Kidney (tissue), 14 donors: ENCODE data around the gene SPSB4. TPM values are rescaled to one million over a fixed set of nuclear protein-coding genes. Genes with fewer than 3 reads are reported as not detected.

Experiments used
- DNase-seq, 5 donors: peaks; one replicate each; pipeline ENCODE4 v3.0.0-alpha.2; 2013 to 2020
- FAIRE-seq: peaks from 2 replicates; lab custom pipeline; 2012; peaks lifted over from hg19 to GRCh38; lab: Jason Lieb, UNC
- H3K27ac ChIP-seq, 2 donors: one replicate each; pipeline ENCODE4 v1.7.0; 2013; ENCODE audit warnings: low read depth in 2 of 2, low read length in 2 of 2, inconsistent platforms in 1 of 2
- H3K27me3 ChIP-seq: one replicate; pipeline ENCODE4 v1.7.1; 2013; ENCODE audit warnings: low read length, inconsistent platforms; ENCODE audit not compliant: control insufficient read depth, insufficient read depth
- H3K36me3 ChIP-seq, 3 donors: one replicate each; pipeline versions ENCODE4 v1.7.0 to v1.7.1; 2013; ENCODE audit warnings: low read length in 3 of 3, control low read depth in 1 of 3, inconsistent platforms in 1 of 3; ENCODE audit not compliant: insufficient read depth in 3 of 3, control insufficient read depth in 2 of 3
- H3K4me1 ChIP-seq, 3 donors: one replicate each; pipeline versions ENCODE4 v1.7.0 to v1.7.1; 2013; ENCODE audit warnings: low read length in 3 of 3, inconsistent platforms in 1 of 3, low read depth in 1 of 3; ENCODE audit not compliant: control insufficient read depth in 2 of 3, insufficient read depth in 2 of 3
- H3K4me3 ChIP-seq, 3 donors: one replicate each; pipeline versions ENCODE4 v1.7.0 to v1.8.1; 2013; ENCODE audit warnings: low read length in 3 of 3, control low read depth in 1 of 3, inconsistent platforms in 1 of 3
- H3K9ac ChIP-seq, 3 donors: one replicate each; pipeline versions ENCODE4 v1.7.0 to v1.7.1; 2013; ENCODE audit warnings: low read length in 3 of 3, control low read depth in 1 of 3, inconsistent platforms in 1 of 3
- H3K9me3 ChIP-seq, 3 donors: one replicate each; pipeline versions ENCODE4 v1.7.0 to v1.7.1; 2013; ENCODE audit warnings: low read length in 3 of 3, control low read depth in 1 of 3, inconsistent platforms in 1 of 3; ENCODE audit not compliant: control insufficient read depth in 2 of 3, insufficient read depth in 1 of 3
- intact Hi-C: fragments of 100-400 bp; cut with DNase I; formaldehyde crosslinking; loops from one replicate; pipeline ENCODE4 v1.11.1; 2022
- polyA plus RNA-seq: library from polyadenylated mRNA; stranded (reverse); fragments of 350-450 nt; fragmentation: Illumina TruSeq; extraction: RNeasy Lipid Tissue Mini Kit (QIAGEN cat#74804); gene quantifications from one replicate; pipeline ENCODE4 v1.2.3, GENCODE V29; 2014; ENCODE audit warnings: low read depth, low replicate concordance; ENCODE audit not compliant: insufficient read depth
- total RNA-seq: library from RNA; stranded (reverse); fragmentation: NEBNext Ultra II Directional; extraction: Animal tissue kit (Norgen Biotek cat#: 25700); gene quantifications from one replicate; pipeline ENCODE4 v1.2.1, GENCODE V29; 2021
- TF ChIP-seq, protein P1 (sequence below): IDR thresholded peaks from 3 replicates; pipeline ENCODE4 v1.5.1; 2012; ENCODE audit warnings: mild to moderate bottlenecking, moderate library complexity, borderline replicate concordance; ENCODE audit not compliant: insufficient read depth; ENCODE audit errors: extremely low read depth
- donor health status: control.
- donor health status: control.
- donor health status: control.
- donor health status: control.
- donor health status: control.
- donor health status: DM: yes; HTN: yes; CAD: no.
- donor health status: Normal renal cell carcinoma (clear cell type).

SPSB4 gene
- total and polyA plus RNA-seq, 2 donors from 2014 or later, result 0.57 to 1.9 TPM

DNA sequence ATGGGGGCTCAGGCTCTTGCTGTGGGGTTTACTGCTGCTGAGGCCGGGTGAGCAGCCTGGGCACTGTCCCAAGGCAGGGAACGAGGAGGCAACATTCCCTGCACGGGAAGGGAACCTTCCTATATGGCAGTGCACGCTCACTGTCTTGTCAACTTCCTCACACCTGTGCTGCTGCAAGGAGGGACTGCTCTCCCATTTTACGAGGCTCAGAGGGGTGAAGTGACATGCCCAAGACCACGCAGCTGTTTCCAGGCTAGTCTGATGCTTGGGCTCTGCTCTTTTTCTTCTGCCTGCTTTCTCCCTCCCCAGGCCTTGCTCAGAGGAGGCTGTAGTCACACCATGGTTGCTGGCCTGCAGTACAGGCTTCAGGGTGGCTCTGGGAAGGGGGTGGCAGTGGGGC, 41.5 kb downstream of the SPSB4 start:
- intact Hi-C loops, result no loop called here
- no peaks in the 10 kb centered on the region for H3K36me3 ChIP-seq
- H3K9me3 ChIP-seq, result no peaks in the 10 kb centered on the region
- TF ChIP-seq, protein P1, sequence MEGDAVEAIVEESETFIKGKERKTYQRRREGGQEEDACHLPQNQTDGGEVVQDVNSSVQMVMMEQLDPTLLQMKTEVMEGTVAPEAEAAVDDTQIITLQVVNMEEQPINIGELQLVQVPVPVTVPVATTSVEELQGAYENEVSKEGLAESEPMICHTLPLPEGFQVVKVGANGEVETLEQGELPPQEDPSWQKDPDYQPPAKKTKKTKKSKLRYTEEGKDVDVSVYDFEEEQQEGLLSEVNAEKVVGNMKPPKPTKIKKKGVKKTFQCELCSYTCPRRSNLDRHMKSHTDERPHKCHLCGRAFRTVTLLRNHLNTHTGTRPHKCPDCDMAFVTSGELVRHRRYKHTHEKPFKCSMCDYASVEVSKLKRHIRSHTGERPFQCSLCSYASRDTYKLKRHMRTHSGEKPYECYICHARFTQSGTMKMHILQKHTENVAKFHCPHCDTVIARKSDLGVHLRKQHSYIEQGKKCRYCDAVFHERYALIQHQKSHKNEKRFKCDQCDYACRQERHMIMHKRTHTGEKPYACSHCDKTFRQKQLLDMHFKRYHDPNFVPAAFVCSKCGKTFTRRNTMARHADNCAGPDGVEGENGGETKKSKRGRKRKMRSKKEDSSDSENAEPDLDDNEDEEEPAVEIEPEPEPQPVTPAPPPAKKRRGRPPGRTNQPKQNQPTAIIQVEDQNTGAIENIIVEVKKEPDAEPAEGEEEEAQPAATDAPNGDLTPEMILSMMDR, result no peak
- H3K4me3 ChIP-seq, result no peak overlapping the region
- H3K4me1 ChIP-seq, result peaks cover 2 to 9% (median 3%) of the 10 kb centered on the region in 3 donors
- no peak overlapping the region for H3K9ac ChIP-seq
- no peaks in the 10 kb centered on the region for H3K27me3 ChIP-seq
- FAIRE-seq, result no peak
- H3K27ac ChIP-seq, result no peak overlapping the region
- no peak for DNase-seq

DNA sequence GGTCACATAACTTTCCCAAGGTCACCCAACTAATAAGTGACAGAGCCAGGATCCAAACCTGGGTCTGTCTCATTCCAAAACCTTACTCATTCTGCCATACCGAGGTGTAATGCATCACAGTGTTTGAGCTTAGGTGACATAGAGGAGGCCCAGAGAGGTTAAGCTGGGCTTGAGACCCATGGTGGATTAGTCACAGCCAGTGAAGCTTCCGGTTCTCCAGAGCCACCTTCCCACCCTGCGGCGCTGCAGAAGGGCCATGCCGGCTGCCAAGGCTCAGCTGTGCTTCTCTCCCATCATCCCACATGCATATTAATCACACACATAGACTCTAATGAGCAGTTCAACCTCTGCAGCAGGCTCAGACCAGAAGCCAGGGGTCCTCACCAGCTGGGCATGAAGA, 42.2 kb downstream of the SPSB4 start:
- H3K27ac ChIP-seq, result no peak overlapping the region
- no peak overlapping the region for H3K4me3 ChIP-seq
- no peaks in the 10 kb centered on the region for H3K9me3 ChIP-seq
- no peak for FAIRE-seq
- H3K36me3 ChIP-seq, result no peaks in the 10 kb centered on the region
- peaks cover 0 to 9% (median 3%) of the 10 kb centered on the region in 3 donors for H3K4me1 ChIP-seq
- DNase-seq, result no peak
- H3K27me3 ChIP-seq, result no peaks in the 10 kb centered on the region
- TF ChIP-seq, protein P1, result no peak
- intact Hi-C loops, result no loop called here
- H3K9ac ChIP-seq, result no peak overlapping the region

DNA sequence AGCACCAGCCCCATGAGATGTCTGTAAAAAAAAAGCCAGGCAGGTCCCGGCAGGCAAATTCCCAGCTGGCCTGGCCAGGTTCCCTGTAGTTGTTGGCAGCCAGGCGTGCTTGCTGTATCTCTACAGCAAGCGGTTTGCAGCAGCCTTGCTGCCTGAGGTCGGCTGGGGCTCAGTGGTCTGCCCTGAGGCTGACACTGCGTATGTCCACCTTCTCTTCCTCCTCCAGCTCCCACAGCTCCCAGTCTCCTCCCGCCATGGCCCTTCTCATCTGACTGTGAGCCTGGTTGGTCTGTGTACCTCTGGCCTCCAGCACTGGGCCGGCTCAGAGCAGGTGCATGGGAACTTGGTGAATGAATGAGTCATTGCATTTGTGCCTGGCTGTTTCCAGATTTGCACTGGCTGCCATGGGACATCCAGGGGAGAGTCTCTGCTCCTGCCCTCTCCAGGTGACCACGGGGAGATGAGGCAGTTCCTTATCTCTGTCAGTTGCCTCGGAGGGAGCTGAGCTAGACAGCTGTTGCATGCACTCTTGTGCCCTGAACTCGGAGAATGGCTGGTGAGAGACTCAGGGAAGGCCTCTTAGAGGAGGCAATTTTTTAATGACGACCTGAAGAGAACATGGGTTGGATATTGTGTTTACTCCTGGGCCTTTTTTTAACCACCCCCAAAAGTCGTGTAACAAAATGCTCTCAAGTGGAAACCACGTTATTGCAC, 43.0 kb downstream of the SPSB4 start:
- TF ChIP-seq, protein P1, result no peak
- DNase-seq (no peak), FAIRE-seq (no peak)

More for the DNA sequence above, 43.0 kb downstream of the SPSB4 start:
- peaks cover 0 to 8% (median 3%) of the 10 kb centered on the region in 3 donors for H3K4me1 ChIP-seq
- H3K4me3 ChIP-seq, result no peak overlapping the region
- H3K27ac ChIP-seq, result no peak overlapping the region
- no peak overlapping the region for H3K9ac ChIP-seq
- intact Hi-C loops, result no loop called here
- no peaks in the 10 kb centered on the region for H3K9me3 ChIP-seq
- no peaks in the 10 kb centered on the region for H3K27me3 ChIP-seq
- H3K36me3 ChIP-seq, result no peaks in the 10 kb centered on the region
